Nephron progenitor cell (in vitro differentiated cells): ENCODE measurements around the gene SPDYA.
A peak's percentile ranks its signal among the peaks of the same experiment; 100 is the strongest.

Experiments
- DNase-seq: peaks from one replicate; pipeline ENCODE4 v3.0.0; 2021
- H3K27ac Mint-ChIP-seq: 2 replicates; pipeline ENCODE4 v1.8.0; 2021; ENCODE audit warnings: mild to moderate bottlenecking, moderate library complexity, mixed read lengths
- H3K27me3 Mint-ChIP-seq: 2 replicates; pipeline ENCODE4 v1.8.0; 2021; ENCODE audit warnings: mild to moderate bottlenecking, low read depth, mixed read lengths; ENCODE audit not compliant: poor library complexity
- H3K36me3 Mint-ChIP-seq: 2 replicates; pipeline ENCODE4 v1.8.0; 2021; ENCODE audit warnings: low read depth, mixed read lengths
- H3K4me1 Mint-ChIP-seq: 2 replicates; pipeline ENCODE4 v1.8.0; 2021; ENCODE audit warnings: mixed read lengths
- H3K4me3 Mint-ChIP-seq: 2 replicates; pipeline ENCODE4 v1.8.0; 2021; ENCODE audit warnings: mild to moderate bottlenecking, moderate library complexity, mixed read lengths
- H3K9me3 Mint-ChIP-seq: 2 replicates; pipeline ENCODE4 v1.8.0; 2021; ENCODE audit warnings: mild to moderate bottlenecking, moderate library complexity, mixed read lengths
- CTCF ChIP-seq: fragments of 200-600 bp; sonication (generic); IDR thresholded peaks from 2 replicates; pipeline ENCODE4 v1.5.0; 2021; ENCODE audit warnings: antibody characterized with exemption

Gene SPDYA

DNA sequence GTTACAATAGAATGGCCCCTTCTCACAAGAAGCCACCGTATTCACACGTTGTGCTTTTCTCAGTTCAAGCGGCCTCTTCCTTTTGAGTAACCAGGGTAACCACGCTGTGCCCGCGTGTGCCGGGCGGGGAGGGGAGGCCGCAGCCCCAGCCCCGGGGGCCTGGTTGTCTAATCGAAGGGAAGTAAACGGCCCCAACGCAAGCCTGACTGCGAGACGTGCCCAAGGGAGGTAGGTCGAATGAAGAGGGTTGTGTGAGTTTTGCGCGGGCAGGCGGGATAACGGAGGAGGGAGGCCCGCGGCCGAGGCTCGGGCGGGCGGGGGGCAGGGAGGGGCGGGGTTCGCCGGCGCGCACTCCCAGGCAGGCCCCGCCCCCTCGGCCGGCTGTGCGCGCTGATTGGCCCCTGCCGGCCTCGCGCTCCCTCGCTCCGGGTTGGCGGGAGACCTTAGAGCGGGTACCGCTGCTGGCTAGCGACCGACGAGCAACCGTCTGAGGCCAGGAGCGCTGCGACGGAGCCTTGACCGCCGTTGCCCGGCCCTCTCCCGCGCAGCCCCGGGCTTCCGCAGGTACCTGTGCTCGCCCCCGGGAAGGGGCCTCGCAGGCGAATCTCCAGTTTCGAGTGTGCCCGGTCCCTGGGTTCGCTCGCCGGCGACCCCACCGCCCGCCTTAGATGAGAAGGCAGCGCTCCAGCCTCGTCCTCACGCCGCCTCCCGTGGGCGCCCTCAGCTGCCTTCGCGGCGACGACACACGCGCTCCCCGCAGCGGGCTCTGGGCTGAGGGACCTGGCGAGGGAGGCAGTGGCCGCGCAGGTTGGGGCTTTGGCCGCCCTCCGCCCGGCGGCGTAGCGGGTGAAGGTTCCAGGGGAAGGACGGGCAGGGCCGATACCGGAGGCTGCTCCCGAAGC, at the start of gene SPDYA:
Gene SPDYA (plus strand): TSS at position 451 of the 902 bp plus-strand sequence. CDS start 5,181 bp downstream, outside the sequence.
- peaks cover 9% of the 10 kb centered on the region for H3K9me3 Mint-ChIP-seq
- no peak within 1 kb of the TSS for H3K27ac Mint-ChIP-seq
- peak within 1 kb of the TSS; percentile 72 for H3K4me3 Mint-ChIP-seq
- H3K4me1 Mint-ChIP-seq, result no peaks in the 10 kb centered on the region
- no peak for TF ChIP-seq CTCF
- peak; percentile 81 for DNase-seq
- peaks cover 43% of the 10 kb centered on the region for H3K27me3 Mint-ChIP-seq
- peaks cover 34% of the 10 kb centered on the region for H3K36me3 Mint-ChIP-seq

GRCh38 chr2:28761420-28761819, 49.2 kb upstream of the SPDYA start:
- TF ChIP-seq CTCF, result no peak
- no peak for DNase-seq
- H3K27me3 Mint-ChIP-seq, result no peaks in the 10 kb centered on the region
- H3K36me3 Mint-ChIP-seq, result peaks cover 65% of the 10 kb centered on the region
- H3K9me3 Mint-ChIP-seq, result peaks cover 24% of the 10 kb centered on the region
- peaks cover 13% of the 10 kb centered on the region for H3K4me1 Mint-ChIP-seq
- no peak overlapping the region for H3K27ac Mint-ChIP-seq
- H3K4me3 Mint-ChIP-seq, result no peak overlapping the region

DNA sequence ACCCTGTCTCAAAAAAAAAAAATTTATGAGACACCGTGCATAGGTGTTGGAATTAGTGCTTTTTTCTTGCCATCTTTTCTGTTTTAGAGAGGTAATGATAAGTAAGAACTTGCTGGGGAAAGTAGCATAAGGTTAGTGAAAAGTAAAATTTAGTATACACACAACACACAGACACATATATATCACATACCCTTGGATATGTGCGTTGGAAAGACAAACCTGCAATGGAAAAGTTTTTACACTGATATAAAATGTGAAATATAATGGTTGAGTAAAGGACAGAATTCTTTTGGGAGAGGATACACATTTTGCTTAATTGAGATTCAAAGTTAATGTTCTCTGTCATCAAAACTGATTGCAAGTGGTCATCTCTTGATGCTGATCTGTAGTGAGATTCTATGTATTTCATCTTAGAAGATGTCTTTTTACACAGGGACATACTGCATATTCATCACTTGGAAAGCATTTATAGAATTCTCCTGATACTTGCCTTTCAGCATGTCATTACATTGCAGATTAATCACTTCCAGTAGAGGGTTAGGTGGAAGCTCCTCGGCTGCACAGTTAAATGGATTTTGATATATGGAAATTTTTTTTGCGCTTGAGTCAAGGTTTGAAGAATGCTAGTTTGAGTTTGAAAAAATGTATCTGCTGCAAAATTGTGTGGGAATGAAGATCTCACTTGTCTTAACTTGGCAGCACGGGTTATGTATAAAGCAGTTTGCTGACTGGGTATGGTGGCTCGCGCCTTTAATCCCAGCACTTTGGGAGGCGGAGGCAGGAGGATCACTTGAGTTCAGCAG, 45.5 kb upstream of the SPDYA start:
- H3K27me3 Mint-ChIP-seq, result no peaks in the 10 kb centered on the region
- H3K36me3 Mint-ChIP-seq, result peaks cover 92% of the 10 kb centered on the region
- H3K9me3 Mint-ChIP-seq, result peaks cover 53% of the 10 kb centered on the region
- no peak for DNase-seq
- no peaks in the 10 kb centered on the region for H3K4me1 Mint-ChIP-seq
- H3K27ac Mint-ChIP-seq, result peak overlapping the region; percentile 32
- no peak overlapping the region for H3K4me3 Mint-ChIP-seq
- TF ChIP-seq CTCF, result no peak

DNA sequence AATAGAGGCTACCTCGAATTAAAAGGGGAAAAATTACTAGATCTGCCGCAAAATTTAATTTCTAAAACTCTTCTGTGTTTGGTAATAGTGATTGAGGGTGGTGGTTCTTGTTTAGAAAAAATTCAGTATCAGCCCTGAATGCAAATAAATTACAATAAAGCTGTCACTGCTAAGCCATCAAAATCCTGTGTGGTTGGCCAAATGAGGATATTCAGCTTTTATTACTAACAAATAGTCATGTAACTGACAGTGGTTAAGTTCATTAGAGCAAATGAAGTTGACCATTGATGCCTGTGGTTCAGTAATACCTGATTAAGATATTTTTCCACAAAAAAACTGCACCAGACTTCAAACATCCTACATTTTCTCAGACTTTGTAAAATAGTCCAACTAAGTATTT, 44.6 kb upstream of the SPDYA start:
- DNase-seq, result no peak
- Mint-ChIP-seq H3K36me3 (peaks cover 93% of the 10 kb centered on the region), H3K27ac (no peak overlapping the region), H3K27me3 (no peaks in the 10 kb centered on the region), H3K9me3 (peaks cover 61% of the 10 kb centered on the region), H3K4me1 (peaks cover 4% of the 10 kb centered on the region), H3K4me3 (no peak overlapping the region)
- no peak for TF ChIP-seq CTCF

- TF ChIP-seq CTCF, result no peak
- no peak for DNase-seq
- Mint-ChIP-seq H3K4me3 (no peak overlapping the region), H3K27me3 (no peaks in the 10 kb centered on the region), H3K36me3 (peaks cover 86% of the 10 kb centered on the region), H3K27ac (no peak overlapping the region), H3K4me1 (peaks cover 4% of the 10 kb centered on the region), H3K9me3 (peaks cover 61% of the 10 kb centered on the region)
These were observed 43.3 kb upstream of the SPDYA start for GRCh38 chr2:28767337-28767736.
